GM19452 (cell line): ENCODE data around the gene ANO4.
"Not testable (repeated sequence)": the region's sequence is repeated elsewhere in the genome, so short reads cannot be mapped to it uniquely, and the experiment has no call there.

Experiments
- ATAC-seq: cut with Tn5 transposase; IDR thresholded peaks from one replicate; pipeline ENCODE4 v1.9.1; 2021; ENCODE audit not compliant: unreplicated experiment

ANO4 gene

GRCh38 chr12:101078536-101079285 is 284.1 kb downstream of the ANO4 start:
- ATAC-seq, result no peak

GRCh38 chr12:101082706-101083105 is 288.1 kb downstream of the ANO4 start:
- ATAC-seq, result no peak

- ATAC-seq, result no peak
These were observed 292.0 kb downstream of the ANO4 start for GRCh38 chr12:101086490-101087135.

- no peak for ATAC-seq
These were observed 293.3 kb downstream of the ANO4 start for GRCh38 chr12:101087920-101088319.

GRCh38 chr12:101089271-101089670 is 294.7 kb downstream of the ANO4 start:
- no peak for ATAC-seq

GRCh38 chr12:101090222-101090621 is 295.6 kb downstream of the ANO4 start:
- not testable (repeated sequence) for ATAC-seq

- ATAC-seq, result no peak
These were observed 303.4 kb downstream of the ANO4 start for GRCh38 chr12:101097829-101098580.

GRCh38 chr12:101107032-101107763 is 312.6 kb downstream of the ANO4 start:
- ATAC-seq, result no peak

GRCh38 chr12:101108130-101108529 is 313.6 kb downstream of the ANO4 start:
- ATAC-seq, result no peak

- no peak for ATAC-seq
These were observed 316.3 kb downstream of the ANO4 start for GRCh38 chr12:101110866-101111265.

- ATAC-seq, result no peak
These were observed 316.9 kb downstream of the ANO4 start for GRCh38 chr12:101111441-101111840.

GRCh38 chr12:101115326-101115725 is 320.8 kb downstream of the ANO4 start:
- no peak for ATAC-seq

- no peak for ATAC-seq
These were observed 322.3 kb downstream of the ANO4 start for GRCh38 chr12:101116911-101117310.

- ATAC-seq, result no peak
These were observed 323.3 kb downstream of the ANO4 start for GRCh38 chr12:101117842-101118241.

- ATAC-seq, result no peak
These were observed 333.1 kb downstream of the ANO4 start for GRCh38 chr12:101127521-101128219.

GRCh38 chr12:101145777-101146431 is 351.3 kb downstream of the ANO4 start:
- not testable (repeated sequence) for ATAC-seq

GRCh38 chr12:101165319-101165718 is 370.7 kb downstream of the ANO4 start:
- ATAC-seq, result no peak

GRCh38 chr12:101166866-101167265 is 372.3 kb downstream of the ANO4 start:
- ATAC-seq, result no peak

GRCh38 chr12:101168001-101168400 is 373.4 kb downstream of the ANO4 start:
- ATAC-seq, result no peak

GRCh38 chr12:101172316-101172715 is 377.7 kb downstream of the ANO4 start:
- ATAC-seq, result no peak
